Neural cell (in vitro differentiated cells): ENCODE data around the gene CAMK1D.

Experiments used
- EP300 ChIP-seq: fragments of 450-650 bp; conservative IDR thresholded peaks from 2 replicates; pipeline ENCODE4 v1.6.1; 2014; ENCODE audit warnings: antibody characterized with exemption, mild to moderate bottlenecking, moderate library complexity; ENCODE audit not compliant: poor library complexity, severe bottlenecking
- TF ChIP-seq, protein P1 (sequence below): fragments of 450-650 bp; IDR thresholded peaks from 2 replicates; pipeline ENCODE4 v1.5.1; 2014; ENCODE audit warnings: antibody characterized with exemption, mild to moderate bottlenecking, moderate library complexity; ENCODE audit not compliant: poor library complexity, severe bottlenecking

DNA sequence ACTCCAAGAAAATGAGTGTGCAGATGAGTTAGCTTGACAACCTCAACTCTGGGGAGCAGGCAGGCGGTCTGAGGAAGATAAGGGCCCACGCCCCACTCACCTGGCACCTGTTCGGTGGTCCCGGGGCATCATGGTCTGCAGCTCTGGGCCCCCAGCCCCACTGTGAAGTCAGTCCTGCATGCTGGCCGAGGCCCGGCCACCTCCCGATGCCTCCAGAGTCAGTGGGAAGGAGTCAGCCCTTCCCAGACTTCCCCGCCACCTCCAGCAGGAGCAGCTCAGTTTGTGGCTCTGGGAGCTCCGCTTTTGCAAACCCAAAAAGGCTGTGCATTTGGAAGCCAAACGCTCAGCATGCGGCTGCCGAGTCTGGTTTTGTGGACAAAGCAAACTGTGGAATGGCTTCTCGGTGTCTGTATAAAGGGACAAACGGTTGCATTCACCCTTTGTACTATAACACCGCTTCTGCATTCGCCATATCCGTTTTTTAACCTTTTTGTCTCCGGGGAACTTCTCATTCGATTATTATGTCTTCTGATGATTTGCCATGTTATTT, 484.8 kb downstream of the CAMK1D start:
- TF ChIP-seq, protein P1, sequence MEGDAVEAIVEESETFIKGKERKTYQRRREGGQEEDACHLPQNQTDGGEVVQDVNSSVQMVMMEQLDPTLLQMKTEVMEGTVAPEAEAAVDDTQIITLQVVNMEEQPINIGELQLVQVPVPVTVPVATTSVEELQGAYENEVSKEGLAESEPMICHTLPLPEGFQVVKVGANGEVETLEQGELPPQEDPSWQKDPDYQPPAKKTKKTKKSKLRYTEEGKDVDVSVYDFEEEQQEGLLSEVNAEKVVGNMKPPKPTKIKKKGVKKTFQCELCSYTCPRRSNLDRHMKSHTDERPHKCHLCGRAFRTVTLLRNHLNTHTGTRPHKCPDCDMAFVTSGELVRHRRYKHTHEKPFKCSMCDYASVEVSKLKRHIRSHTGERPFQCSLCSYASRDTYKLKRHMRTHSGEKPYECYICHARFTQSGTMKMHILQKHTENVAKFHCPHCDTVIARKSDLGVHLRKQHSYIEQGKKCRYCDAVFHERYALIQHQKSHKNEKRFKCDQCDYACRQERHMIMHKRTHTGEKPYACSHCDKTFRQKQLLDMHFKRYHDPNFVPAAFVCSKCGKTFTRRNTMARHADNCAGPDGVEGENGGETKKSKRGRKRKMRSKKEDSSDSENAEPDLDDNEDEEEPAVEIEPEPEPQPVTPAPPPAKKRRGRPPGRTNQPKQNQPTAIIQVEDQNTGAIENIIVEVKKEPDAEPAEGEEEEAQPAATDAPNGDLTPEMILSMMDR = no peak
- no peak for TF ChIP-seq EP300
